NCI-H2171 treated with DMSO at 0.1 percent for 48 hours (cell line): ENCODE measurements around the gene SLC30A7.
A peak's percentile ranks its signal among the peaks of the same experiment; 100 is the strongest.

Source experiments
- DNase-seq: peaks from one replicate; lab custom pipeline; 2025; lab: John Stamatoyannopoulos, UW

The SLC30A7 gene

DNA sequence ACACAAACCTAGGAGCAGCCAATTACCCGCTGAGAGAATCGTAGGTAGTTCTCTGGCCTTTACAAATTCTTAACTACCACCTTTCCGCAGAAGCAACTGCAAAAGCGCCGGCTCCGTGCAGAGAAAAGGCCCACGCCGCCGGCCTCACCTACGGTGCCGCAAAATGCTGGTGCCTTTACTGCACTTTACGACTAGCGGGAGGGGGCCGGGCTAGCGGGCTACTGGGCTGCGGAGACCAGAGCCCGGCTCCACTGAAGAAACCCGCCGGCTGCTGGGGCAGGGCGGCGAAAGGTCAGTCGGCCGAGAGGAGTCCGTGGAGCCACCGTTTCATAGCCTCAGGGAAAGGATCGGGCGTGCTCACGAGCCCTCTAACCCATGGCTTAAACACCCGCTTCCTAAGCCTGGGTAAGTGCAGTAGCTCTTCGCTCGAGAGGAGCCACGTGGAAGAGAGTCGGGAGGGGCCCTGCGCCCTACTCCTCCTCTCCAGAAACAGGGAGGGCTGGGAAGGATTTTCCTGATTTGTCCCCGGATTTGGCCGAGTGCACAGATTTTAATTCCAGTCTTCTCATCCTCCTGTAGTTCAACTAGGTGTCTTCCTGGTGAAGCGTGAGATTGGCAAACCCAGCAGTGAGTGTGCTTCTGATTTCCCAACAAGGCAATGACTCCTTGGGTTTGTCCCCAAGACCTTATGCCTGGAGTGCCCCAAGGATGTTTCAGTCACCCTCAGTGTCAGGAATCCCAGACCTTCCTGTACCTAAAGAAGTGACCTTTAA lies 130.0 kb downstream of the SLC30A7 start, which contains the start of gene DPH5:
TSS of gene DPH5 (minus strand) at position 128 of the 773 bp plus-strand sequence. CDS start 341 bp downstream, outside the sequence.
- DNase-seq, result peak; percentile 88

- DNase-seq, result no peak
Measured at GRCh38 chr1:101026430-101026788, 130.5 kb downstream of the SLC30A7 start.

DNA sequence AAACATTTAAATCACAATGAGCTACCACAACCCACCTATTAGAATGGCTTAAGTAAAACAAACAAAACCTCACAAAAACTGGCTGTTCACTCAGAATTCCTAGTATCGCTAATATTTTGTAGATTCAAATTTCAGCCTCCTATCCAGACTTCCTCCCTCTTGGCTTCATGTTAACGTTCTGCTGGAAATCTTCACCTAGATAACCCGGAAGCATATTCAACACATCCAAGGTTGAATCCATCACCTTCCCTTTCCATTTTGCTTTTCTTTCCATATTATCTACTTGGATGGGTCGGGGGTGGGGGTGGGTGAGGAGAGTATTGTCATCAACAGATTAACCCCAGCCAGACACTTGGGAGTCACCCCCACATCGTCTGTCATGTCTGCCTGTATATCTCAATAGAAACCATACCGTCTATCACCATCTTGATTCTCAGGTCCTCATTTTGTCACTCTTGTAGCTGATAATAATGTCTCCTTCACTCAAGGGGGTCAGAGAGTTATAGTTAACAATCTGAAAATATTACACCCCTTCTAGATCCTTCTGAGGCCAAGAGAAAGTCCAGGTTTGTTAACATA lies 131.4 kb downstream of the SLC30A7 start:
- no peak for DNase-seq

- DNase-seq, result no peak
Measured at GRCh38 chr1:101028466-101028865, 132.6 kb downstream of the SLC30A7 start.

GRCh38 chr1:101029184-101029583 lies 133.3 kb downstream of the SLC30A7 start:
- no peak for DNase-seq

DNA sequence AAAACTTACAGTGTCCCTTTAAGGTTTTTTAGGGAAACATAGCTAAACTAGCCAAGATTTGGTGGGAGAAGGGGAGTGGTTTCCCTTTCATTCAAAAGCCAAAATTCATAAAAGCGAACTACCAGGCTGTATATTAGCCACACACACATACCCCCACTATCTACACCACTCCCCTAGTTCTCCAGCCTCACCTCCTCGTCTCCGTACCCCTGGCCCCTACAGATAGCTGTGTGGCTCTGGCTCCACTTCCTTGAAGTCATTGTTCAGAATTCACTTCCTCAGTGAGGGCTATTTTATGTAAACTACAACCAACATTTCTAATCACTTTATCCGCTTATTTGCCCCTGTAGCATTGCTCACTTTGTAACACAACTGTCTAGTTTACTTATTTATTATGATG lies 135.0 kb downstream of the SLC30A7 start:
- no peak for DNase-seq
